H1 (cell line): ENCODE data around the gene CHSY3. TPM values are rescaled to one million over a fixed set of nuclear protein-coding genes. Genes with fewer than 3 reads are reported as not detected.

Source experiments
- RFX5 ChIP-seq: IDR thresholded peaks from 2 replicates; pipeline ENCODE4 v1.6.1; 2011; ENCODE audit warnings: low read depth, low read length, improper control_type of control experiment, borderline replicate concordance
- polyA plus RNA-seq, 7 experiments: library from polyadenylated mRNA; depleted of rRNA in 3 of 7; stranded (reverse) in 5 of 7; unstranded in 2 of 7; fragments of >200 nt in 5 of 7; fragments of 200-250 nt in 2 of 7; gene quantifications; 1 replicate in 5 of 7; 2 replicates in 1 of 7; 4 replicates in 1 of 7; pipeline versions ENCODE4 v1.2.1 to v1.2.3, GENCODE V29; 2011 to 2013; ENCODE audit warnings: missing spikeins in 2 of 7, mixed read lengths in 2 of 7
- total RNA-seq: library from RNA; stranded (reverse); fragmentation: NEBNext Ultra II Directional; extraction: Animal tissue kit (Norgen Biotek cat#: 25700); gene quantifications from 2 replicates; pipeline ENCODE4 v1.2.1, GENCODE V29; 2021
- TF ChIP-seq, protein P1 (sequence below): fragments of 300-600 bp; sonication (generic); IDR thresholded peaks from 2 replicates; pipeline ENCODE4 v1.7.1; 2012; ENCODE audit warnings: low read length, moderate library complexity, mild to moderate bottlenecking, inconsistent platforms; ENCODE audit not compliant: insufficient replicate concordance

Gene CHSY3
- total and polyA plus RNA-seq, 2 of the 8 experiments (the other 6 are each of a cell fraction or from before 2014, with no cell fraction given) = 0.24 to 1.8 TPM

DNA sequence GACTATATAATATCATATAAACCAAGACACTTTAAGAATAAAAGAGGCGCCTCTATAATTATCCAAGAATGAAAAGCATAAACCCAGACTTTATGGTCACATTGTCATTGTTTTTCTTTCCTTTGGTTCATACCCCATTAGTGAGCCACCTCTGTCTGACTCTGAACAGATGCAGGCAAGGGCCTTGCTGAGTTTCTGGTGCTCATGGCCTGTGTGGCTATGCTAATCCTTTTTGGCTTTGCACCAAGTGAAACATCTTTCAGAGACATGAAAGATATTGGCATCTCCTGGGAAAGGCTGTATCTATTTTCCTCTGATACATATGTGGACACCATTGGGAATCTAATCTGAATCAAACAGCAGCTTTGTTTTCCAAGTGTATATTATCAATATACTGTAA lies 222.5 kb downstream of the CHSY3 start (continued):
- TF ChIP-seq, protein P1, sequence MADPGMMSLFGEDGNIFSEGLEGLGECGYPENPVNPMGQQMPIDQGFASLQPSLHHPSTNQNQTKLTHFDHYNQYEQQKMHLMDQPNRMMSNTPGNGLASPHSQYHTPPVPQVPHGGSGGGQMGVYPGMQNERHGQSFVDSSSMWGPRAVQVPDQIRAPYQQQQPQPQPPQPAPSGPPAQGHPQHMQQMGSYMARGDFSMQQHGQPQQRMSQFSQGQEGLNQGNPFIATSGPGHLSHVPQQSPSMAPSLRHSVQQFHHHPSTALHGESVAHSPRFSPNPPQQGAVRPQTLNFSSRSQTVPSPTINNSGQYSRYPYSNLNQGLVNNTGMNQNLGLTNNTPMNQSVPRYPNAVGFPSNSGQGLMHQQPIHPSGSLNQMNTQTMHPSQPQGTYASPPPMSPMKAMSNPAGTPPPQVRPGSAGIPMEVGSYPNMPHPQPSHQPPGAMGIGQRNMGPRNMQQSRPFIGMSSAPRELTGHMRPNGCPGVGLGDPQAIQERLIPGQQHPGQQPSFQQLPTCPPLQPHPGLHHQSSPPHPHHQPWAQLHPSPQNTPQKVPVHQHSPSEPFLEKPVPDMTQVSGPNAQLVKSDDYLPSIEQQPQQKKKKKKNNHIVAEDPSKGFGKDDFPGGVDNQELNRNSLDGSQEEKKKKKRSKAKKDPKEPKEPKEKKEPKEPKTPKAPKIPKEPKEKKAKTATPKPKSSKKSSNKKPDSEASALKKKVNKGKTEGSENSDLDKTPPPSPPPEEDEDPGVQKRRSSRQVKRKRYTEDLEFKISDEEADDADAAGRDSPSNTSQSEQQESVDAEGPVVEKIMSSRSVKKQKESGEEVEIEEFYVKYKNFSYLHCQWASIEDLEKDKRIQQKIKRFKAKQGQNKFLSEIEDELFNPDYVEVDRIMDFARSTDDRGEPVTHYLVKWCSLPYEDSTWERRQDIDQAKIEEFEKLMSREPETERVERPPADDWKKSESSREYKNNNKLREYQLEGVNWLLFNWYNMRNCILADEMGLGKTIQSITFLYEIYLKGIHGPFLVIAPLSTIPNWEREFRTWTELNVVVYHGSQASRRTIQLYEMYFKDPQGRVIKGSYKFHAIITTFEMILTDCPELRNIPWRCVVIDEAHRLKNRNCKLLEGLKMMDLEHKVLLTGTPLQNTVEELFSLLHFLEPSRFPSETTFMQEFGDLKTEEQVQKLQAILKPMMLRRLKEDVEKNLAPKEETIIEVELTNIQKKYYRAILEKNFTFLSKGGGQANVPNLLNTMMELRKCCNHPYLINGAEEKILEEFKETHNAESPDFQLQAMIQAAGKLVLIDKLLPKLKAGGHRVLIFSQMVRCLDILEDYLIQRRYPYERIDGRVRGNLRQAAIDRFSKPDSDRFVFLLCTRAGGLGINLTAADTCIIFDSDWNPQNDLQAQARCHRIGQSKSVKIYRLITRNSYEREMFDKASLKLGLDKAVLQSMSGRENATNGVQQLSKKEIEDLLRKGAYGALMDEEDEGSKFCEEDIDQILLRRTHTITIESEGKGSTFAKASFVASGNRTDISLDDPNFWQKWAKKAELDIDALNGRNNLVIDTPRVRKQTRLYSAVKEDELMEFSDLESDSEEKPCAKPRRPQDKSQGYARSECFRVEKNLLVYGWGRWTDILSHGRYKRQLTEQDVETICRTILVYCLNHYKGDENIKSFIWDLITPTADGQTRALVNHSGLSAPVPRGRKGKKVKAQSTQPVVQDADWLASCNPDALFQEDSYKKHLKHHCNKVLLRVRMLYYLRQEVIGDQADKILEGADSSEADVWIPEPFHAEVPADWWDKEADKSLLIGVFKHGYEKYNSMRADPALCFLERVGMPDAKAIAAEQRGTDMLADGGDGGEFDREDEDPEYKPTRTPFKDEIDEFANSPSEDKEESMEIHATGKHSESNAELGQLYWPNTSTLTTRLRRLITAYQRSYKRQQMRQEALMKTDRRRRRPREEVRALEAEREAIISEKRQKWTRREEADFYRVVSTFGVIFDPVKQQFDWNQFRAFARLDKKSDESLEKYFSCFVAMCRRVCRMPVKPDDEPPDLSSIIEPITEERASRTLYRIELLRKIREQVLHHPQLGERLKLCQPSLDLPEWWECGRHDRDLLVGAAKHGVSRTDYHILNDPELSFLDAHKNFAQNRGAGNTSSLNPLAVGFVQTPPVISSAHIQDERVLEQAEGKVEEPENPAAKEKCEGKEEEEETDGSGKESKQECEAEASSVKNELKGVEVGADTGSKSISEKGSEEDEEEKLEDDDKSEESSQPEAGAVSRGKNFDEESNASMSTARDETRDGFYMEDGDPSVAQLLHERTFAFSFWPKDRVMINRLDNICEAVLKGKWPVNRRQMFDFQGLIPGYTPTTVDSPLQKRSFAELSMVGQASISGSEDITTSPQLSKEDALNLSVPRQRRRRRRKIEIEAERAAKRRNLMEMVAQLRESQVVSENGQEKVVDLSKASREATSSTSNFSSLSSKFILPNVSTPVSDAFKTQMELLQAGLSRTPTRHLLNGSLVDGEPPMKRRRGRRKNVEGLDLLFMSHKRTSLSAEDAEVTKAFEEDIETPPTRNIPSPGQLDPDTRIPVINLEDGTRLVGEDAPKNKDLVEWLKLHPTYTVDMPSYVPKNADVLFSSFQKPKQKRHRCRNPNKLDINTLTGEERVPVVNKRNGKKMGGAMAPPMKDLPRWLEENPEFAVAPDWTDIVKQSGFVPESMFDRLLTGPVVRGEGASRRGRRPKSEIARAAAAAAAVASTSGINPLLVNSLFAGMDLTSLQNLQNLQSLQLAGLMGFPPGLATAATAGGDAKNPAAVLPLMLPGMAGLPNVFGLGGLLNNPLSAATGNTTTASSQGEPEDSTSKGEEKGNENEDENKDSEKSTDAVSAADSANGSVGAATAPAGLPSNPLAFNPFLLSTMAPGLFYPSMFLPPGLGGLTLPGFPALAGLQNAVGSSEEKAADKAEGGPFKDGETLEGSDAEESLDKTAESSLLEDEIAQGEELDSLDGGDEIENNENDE = no peak
- no peak for TF ChIP-seq RFX5
